WTC11 (cell line): ENCODE data around the gene DDX39A. TPM values are rescaled to one million over a fixed set of nuclear protein-coding genes. Genes with fewer than 3 reads are reported as not detected.
"Not testable (repeated sequence)": the region's sequence is repeated elsewhere in the genome, so short reads cannot be mapped to it uniquely, and the experiment has no call there.

Source experiments
- ATAC-seq: fragments of 200-7000 bp; cut with Tn5 transposase; 2 replicates; pipeline ENCODE4 v1.10.0; 2021; ENCODE audit warnings: mild to moderate bottlenecking, moderate library complexity
- CTCF ChIA-PET: fragments of 300-600 bp; sonication (Branson Sonifier 250); formaldehyde crosslinking; loops from one replicate; lab custom pipeline; 2021; ENCODE audit warnings: antibody characterized with exemption; lab: Charles Lee
- POLR2A ChIA-PET: fragments of 350-600 bp; sonication (Branson Sonifier 250); formaldehyde crosslinking; loops from one replicate; lab custom pipeline; 2021; ENCODE audit warnings: antibody characterized with exemption; lab: Charles Lee
- DNase-seq: peaks from one replicate; pipeline ENCODE4 v3.0.0; 2021; ENCODE audit warnings: low spot score
- H3K27ac Mint-ChIP-seq: 2 replicates; pipeline ENCODE4 v1.8.0; 2021; ENCODE audit warnings: mixed read lengths
- H3K27me3 Mint-ChIP-seq: 2 replicates; pipeline ENCODE4 v1.8.0; 2021; ENCODE audit warnings: low read depth, mild to moderate bottlenecking, moderate library complexity, mixed read lengths
- H3K36me3 Mint-ChIP-seq: 2 replicates; pipeline ENCODE4 v1.8.0; 2021; ENCODE audit warnings: mixed read lengths
- H3K4me1 Mint-ChIP-seq: 2 replicates; pipeline ENCODE4 v1.8.0; 2022; ENCODE audit warnings: mixed read lengths
- H3K4me3 Mint-ChIP-seq: 2 replicates; pipeline ENCODE4 v1.8.0; 2021; ENCODE audit warnings: mild to moderate bottlenecking, moderate library complexity, mixed read lengths
- H3K9me3 Mint-ChIP-seq: 2 replicates; pipeline ENCODE4 v1.8.0; 2021; ENCODE audit warnings: mixed read lengths
- CDX4 ChIP-seq: fragments of 250-450 bp; sonication (Bioruptor Pico); IDR thresholded peaks from 2 replicates; pipeline ENCODE4 v1.9.0; 2021; ENCODE audit warnings: moderate library complexity, mild to moderate bottlenecking, inconsistent platforms, borderline replicate concordance
- CREB1 ChIP-seq: sonication (generic); formaldehyde crosslinking; IDR thresholded peaks from 2 replicates; pipeline ENCODE4 v1.8.0; 2023; ENCODE audit warnings: mild to moderate bottlenecking, missing genetic modification reagents
- ELF4 ChIP-seq: sonication (generic); formaldehyde crosslinking; IDR thresholded peaks from 2 replicates; pipeline ENCODE4 v1.8.1; 2022; ENCODE audit warnings: low read depth, mild to moderate bottlenecking, moderate library complexity, missing genetic modification reagents
- FOXK1 ChIP-seq: sonication (generic); formaldehyde crosslinking; IDR thresholded peaks from 2 replicates; pipeline ENCODE4 v1.8.0; 2022; ENCODE audit warnings: mild to moderate bottlenecking, moderate library complexity, missing genetic modification reagents
- FOXP1 ChIP-seq: sonication (generic); formaldehyde crosslinking; IDR thresholded peaks from 2 replicates; pipeline ENCODE4 v1.8.0; 2022; ENCODE audit warnings: missing genetic modification reagents, mild to moderate bottlenecking, moderate library complexity, borderline replicate concordance
- MAX ChIP-seq: sonication (generic); formaldehyde crosslinking; IDR thresholded peaks from 2 replicates; pipeline ENCODE4 v1.8.0; 2022; ENCODE audit warnings: mild to moderate bottlenecking, missing genetic modification reagents
- NFYB ChIP-seq: sonication (generic); formaldehyde crosslinking; conservative IDR thresholded peaks from 2 replicates; pipeline ENCODE4 v1.8.0; 2022; ENCODE audit warnings: low read depth, missing genetic modification reagents
- PRDM15 ChIP-seq: sonication (generic); formaldehyde crosslinking; IDR thresholded peaks from 2 replicates; pipeline ENCODE4 v1.8.0; 2022; ENCODE audit warnings: missing genetic modification reagents
- USF1 ChIP-seq: sonication (generic); formaldehyde crosslinking; IDR thresholded peaks from 2 replicates; pipeline ENCODE4 v1.8.0; 2022; ENCODE audit warnings: mild to moderate bottlenecking, missing genetic modification reagents
- USF2 ChIP-seq: sonication (generic); formaldehyde crosslinking; IDR thresholded peaks from 2 replicates; pipeline ENCODE4 v1.8.1; 2023; ENCODE audit warnings: mild to moderate bottlenecking, missing genetic modification reagents, moderate library complexity
- total RNA-seq: library from RNA; stranded (reverse); gene quantifications from 3 replicates; pipeline ENCODE4 v1.2.3, GENCODE V29; 2021

The DDX39A gene
- total RNA-seq, 1 experiment from 2014 or later, result 136 TPM

- CTCF ChIA-PET, result interaction anchor here (0.6 to 1.9 kb wide), 8 partner anchors 14 to 308 kb away, joined by 3 to 27 read pairs (median 4); partner anchors contain the start of genes ADGRE5 and ASF1B
- ATAC-seq (no peak), DNase-seq (no peak)
- H3K36me3 Mint-ChIP-seq, result no peaks in the 10 kb centered on the region
- POLR2A ChIA-PET, result interaction anchor here (0.8 to 1.0 kb wide), 2 partner anchors 39 to 230 kb away, joined by 3 read pairs; partner anchors contain the start of gene ASF1B
- peaks cover 3% of the 10 kb centered on the region; the same call in 1 of the 2 replicates for H3K9me3 Mint-ChIP-seq
- peaks cover 20% of the 10 kb centered on the region for H3K4me1 Mint-ChIP-seq
- TF ChIP-seq ELF4 (CRISPR knock-in tag) (no peak), FOXK1 (CRISPR knock-in tag) (no peak), PRDM15 (CRISPR knock-in tag) (no peak)
- no peaks in the 10 kb centered on the region; the same call in 1 of the 2 replicates for H3K27me3 Mint-ChIP-seq
- H3K4me3 Mint-ChIP-seq, result no peak overlapping the region
- no peak overlapping the region for H3K27ac Mint-ChIP-seq
Measured at GRCh38 chr19:14367016-14367415, 52.1 kb downstream of the DDX39A start.

- peak; percentile 65 for ATAC-seq
- peaks cover 24% of the 10 kb centered on the region for H3K4me1 Mint-ChIP-seq
- CTCF ChIA-PET, result interaction anchor here (0.6 to 1.9 kb wide), 10 partner anchors 14 to 308 kb away, joined by 3 to 27 read pairs (median 4); partner anchors contain the start of genes ADGRE5 and ASF1B
- TF ChIP-seq NFYB (CRISPR knock-in tag) (peak; percentile 75), USF1 (peak; percentile 96), CREB1 (CRISPR knock-in tag) (no peak), CDX4 (CRISPR knock-in tag) (no peak), USF2 (CRISPR knock-in tag) (peak; percentile 97), FOXP1 (CRISPR knock-in tag) (no peak), MAX (peak; percentile 45; the same call in 1 of the 2 replicates)
- TF ChIP-seq, all 79 proteins: peak for 4
- H3K27ac Mint-ChIP-seq, result no peak overlapping the region
- POLR2A ChIA-PET, result interaction anchor here (0.5 to 1.0 kb wide), 3 partner anchors 9 to 230 kb away, joined by 3 read pairs; partner anchors contain the start of gene ASF1B
- no peak overlapping the region for H3K4me3 Mint-ChIP-seq
- no peaks in the 10 kb centered on the region for H3K36me3 Mint-ChIP-seq
- H3K9me3 Mint-ChIP-seq, result peaks cover 3% of the 10 kb centered on the region; the same call in 1 of the 2 replicates
- DNase-seq, result peak; percentile 89
- H3K27me3 Mint-ChIP-seq, result no peaks in the 10 kb centered on the region; the same call in 1 of the 2 replicates
Measured at GRCh38 chr19:14366529-14366928, 52.6 kb downstream of the DDX39A start.

GRCh38 chr19:14364098-14364443, 55.1 kb downstream of the DDX39A start:
- POLR2A ChIA-PET, result interaction anchor here (0.5 to 3.5 kb wide), 5 partner anchors 14 to 1731 kb away, joined by 3 to 28 read pairs (median 3); partner anchors contain the start of gene ADGRE5

More at GRCh38 chr19:14364098-14364443, 55.1 kb downstream of the DDX39A start:
- Mint-ChIP-seq H3K27ac (peak overlapping the region; percentile 87), H3K4me1 (peaks cover 19% of the 10 kb centered on the region), H3K4me3 (peak overlapping the region; percentile 77)
- not testable (repeated sequence) for H3K9me3 Mint-ChIP-seq, ATAC-seq, H3K27me3 Mint-ChIP-seq, H3K36me3 Mint-ChIP-seq, DNase-seq
- CTCF ChIA-PET, result interaction anchor here (1.0 to 6.0 kb wide), 8 partner anchors 16 to 228 kb away, joined by 3 to 197 read pairs (median 5); partner anchors contain the start of genes ASF1B and PTGER1
